ENCODE data around the gene GRAP2.

GRAP2 gene

DNA sequence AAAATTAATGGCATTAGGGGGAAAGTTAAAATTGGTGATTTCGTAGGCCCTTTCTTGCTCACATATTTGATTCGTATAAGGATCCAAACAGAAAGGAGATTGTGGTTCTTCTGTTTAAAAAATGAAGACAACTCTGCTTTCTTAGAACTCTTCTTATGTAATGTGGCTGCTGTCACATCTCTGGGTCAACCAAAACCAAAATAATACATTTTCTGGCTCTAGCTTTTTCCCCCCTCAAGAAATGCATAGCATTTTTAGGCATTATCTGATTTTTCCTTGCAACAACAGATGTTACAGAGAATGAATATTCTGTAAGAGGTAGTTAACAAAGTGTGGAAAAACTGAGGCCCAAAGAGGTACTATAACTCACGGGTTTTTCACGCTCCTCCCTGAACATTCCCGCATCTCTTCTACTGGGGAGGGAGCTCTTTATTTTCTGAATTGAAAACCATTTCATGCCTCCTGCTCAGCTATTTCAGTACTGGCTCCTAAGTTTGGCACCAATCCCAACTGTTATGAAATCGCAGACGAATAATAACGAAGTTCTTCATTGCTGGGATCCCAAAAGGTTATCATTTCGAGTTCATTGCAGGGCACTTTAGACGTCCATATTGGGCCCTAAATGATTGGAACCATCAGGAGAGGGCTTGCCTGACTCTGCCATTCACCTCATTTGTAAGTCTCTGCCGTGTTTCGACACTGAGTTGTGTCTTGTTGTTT is 17.1 kb downstream of the GRAP2 start:
- H3K36me3 ChIP-seq (replicated peaks; ENCODE audit: insufficient read depth, low read length), result no peaks in the 10 kb centered on the region
- no peaks in the 10 kb centered on the region for H3K9me2 ChIP-seq (replicated peaks; ENCODE audit: insufficient read depth, low read length)
- H3K4me3 ChIP-seq (ENCODE audit: low read length), result no peak overlapping the region
- no peaks in the 10 kb centered on the region for H3K9me3 ChIP-seq (replicated peaks; ENCODE audit: insufficient read depth, low read length)
- TF ChIP-seq EZH2 (optimal IDR thresholded peaks at IDR 0.05; ENCODE audit: low read depth, low read length), result no peak
- no peak overlapping the region for H3K9ac ChIP-seq (ENCODE audit: low read length)
- H3K79me2 ChIP-seq (ENCODE audit: low read length), result no peaks in the 10 kb centered on the region
- no peaks in the 10 kb centered on the region for H4K20me1 ChIP-seq (ENCODE audit: insufficient read depth, low read length)
- no peak overlapping the region for H3K27ac ChIP-seq (ENCODE audit: low read length)
- DNase-seq, result no peak
- no peak overlapping the region for H3K4me2 ChIP-seq (ENCODE audit: low read depth, low read length)
- H3F3A ChIP-seq (ENCODE audit: insufficient read depth, low read length), result no peaks in the 10 kb centered on the region
- H2AFZ ChIP-seq (ENCODE audit: low read length), result no peak overlapping the region
- no peaks in the 10 kb centered on the region for H3K27me3 ChIP-seq (replicated peaks; ENCODE audit: insufficient read depth, low read length)
- no peaks in the 10 kb centered on the region for H3K4me1 ChIP-seq (ENCODE audit: low read length)

DNA sequence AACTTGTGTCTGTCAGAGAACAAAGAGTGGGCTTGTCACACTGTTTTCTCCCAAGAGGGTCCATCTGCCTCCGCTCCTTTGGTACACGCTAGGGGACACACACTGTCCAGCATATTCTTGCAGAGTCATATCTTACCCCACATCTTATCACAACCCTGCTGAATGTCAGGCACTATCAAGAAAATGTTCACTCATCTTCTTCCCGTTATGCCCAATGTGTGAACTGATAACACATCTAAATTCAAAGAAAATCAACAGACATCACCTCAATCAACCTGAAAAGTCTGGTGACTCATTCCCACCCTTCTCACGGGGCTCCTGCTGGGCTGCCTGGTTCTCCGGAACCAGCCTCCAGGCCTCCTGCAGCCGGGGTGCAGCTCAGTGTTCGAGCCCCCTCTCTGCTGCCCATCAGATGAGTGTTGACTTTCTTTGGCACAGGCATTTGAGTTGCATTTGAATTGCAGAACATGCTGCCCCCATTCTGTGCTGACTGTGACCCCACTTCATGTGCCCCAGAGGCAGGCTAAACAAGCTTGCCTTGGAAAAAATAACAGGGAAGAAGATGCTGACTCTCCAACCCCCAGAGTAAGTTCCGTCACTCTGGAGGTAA is 19.4 kb downstream of the GRAP2 start:
- H3K27ac ChIP-seq (ENCODE audit: low read length), result no peak overlapping the region
- no peaks in the 10 kb centered on the region for H3K79me2 ChIP-seq (ENCODE audit: low read length)
- no peak overlapping the region for H3K4me2 ChIP-seq (ENCODE audit: low read depth, low read length)
- no peaks in the 10 kb centered on the region for H3K4me1 ChIP-seq (ENCODE audit: low read length)
- H3K9me3 ChIP-seq (replicated peaks; ENCODE audit: insufficient read depth, low read length), result no peaks in the 10 kb centered on the region
- DNase-seq, result no peak
- no peaks in the 10 kb centered on the region for H3K27me3 ChIP-seq (replicated peaks; ENCODE audit: insufficient read depth, low read length)
- no peak overlapping the region for H3K4me3 ChIP-seq (ENCODE audit: low read length)
- H3K9ac ChIP-seq (ENCODE audit: low read length), result no peak overlapping the region
- H3K9me2 ChIP-seq (replicated peaks; ENCODE audit: insufficient read depth, low read length), result no peaks in the 10 kb centered on the region
- no peaks in the 10 kb centered on the region for H3F3A ChIP-seq (ENCODE audit: insufficient read depth, low read length)
- H3K36me3 ChIP-seq (replicated peaks; ENCODE audit: insufficient read depth, low read length), result no peaks in the 10 kb centered on the region
- H4K20me1 ChIP-seq (ENCODE audit: insufficient read depth, low read length), result no peaks in the 10 kb centered on the region
- TF ChIP-seq, protein P1, sequence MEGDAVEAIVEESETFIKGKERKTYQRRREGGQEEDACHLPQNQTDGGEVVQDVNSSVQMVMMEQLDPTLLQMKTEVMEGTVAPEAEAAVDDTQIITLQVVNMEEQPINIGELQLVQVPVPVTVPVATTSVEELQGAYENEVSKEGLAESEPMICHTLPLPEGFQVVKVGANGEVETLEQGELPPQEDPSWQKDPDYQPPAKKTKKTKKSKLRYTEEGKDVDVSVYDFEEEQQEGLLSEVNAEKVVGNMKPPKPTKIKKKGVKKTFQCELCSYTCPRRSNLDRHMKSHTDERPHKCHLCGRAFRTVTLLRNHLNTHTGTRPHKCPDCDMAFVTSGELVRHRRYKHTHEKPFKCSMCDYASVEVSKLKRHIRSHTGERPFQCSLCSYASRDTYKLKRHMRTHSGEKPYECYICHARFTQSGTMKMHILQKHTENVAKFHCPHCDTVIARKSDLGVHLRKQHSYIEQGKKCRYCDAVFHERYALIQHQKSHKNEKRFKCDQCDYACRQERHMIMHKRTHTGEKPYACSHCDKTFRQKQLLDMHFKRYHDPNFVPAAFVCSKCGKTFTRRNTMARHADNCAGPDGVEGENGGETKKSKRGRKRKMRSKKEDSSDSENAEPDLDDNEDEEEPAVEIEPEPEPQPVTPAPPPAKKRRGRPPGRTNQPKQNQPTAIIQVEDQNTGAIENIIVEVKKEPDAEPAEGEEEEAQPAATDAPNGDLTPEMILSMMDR (IDR thresholded peaks at IDR 0.05; ENCODE audit: low read length), result no peak
- TF ChIP-seq EZH2 (optimal IDR thresholded peaks at IDR 0.05; ENCODE audit: low read depth, low read length), result no peak
- H2AFZ ChIP-seq (ENCODE audit: low read length), result no peak overlapping the region

DNA sequence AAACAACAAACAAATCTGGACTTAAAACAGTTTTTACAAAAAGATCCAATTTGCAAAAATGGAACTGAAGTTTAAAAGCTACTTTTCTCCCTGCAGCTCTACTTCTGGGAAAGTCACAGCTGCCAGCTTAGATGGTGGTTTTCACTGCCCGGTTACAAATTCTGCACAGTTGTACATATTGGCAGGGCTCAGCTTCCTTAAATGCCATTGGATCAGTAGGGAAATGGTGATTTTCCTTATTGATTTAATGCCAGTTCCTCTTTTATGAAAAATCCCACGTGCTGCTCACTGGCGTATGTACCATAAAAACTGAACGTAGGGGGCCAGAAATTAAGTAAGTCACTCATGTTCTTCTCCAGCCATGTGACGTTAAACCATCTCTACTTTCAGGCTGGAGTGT is 22.8 kb downstream of the GRAP2 start:
- no peak overlapping the region for H3K9ac ChIP-seq (ENCODE audit: low read length)
- no peak overlapping the region for H3K4me3 ChIP-seq (ENCODE audit: low read length)
- no peaks in the 10 kb centered on the region for H3K27me3 ChIP-seq (replicated peaks; ENCODE audit: insufficient read depth, low read length)
- H3K36me3 ChIP-seq (replicated peaks; ENCODE audit: insufficient read depth, low read length), result no peaks in the 10 kb centered on the region
- H3K4me1 ChIP-seq (ENCODE audit: low read length), result no peaks in the 10 kb centered on the region
- no peaks in the 10 kb centered on the region for H3K9me2 ChIP-seq (replicated peaks; ENCODE audit: insufficient read depth, low read length)
- H3K4me2 ChIP-seq (ENCODE audit: low read depth, low read length), result no peak overlapping the region
- no peaks in the 10 kb centered on the region for H4K20me1 ChIP-seq (ENCODE audit: insufficient read depth, low read length)
- no peaks in the 10 kb centered on the region for H3F3A ChIP-seq (ENCODE audit: insufficient read depth, low read length)
- H2AFZ ChIP-seq (ENCODE audit: low read length), result no peak overlapping the region
- TF ChIP-seq, protein P1 (IDR thresholded peaks at IDR 0.05; ENCODE audit: low read length), result no peak
- TF ChIP-seq EZH2 (optimal IDR thresholded peaks at IDR 0.05; ENCODE audit: low read depth, low read length), result no peak
- no peak for TF ChIP-seq EZH2phosphoT487 (IDR thresholded peaks at IDR 0.05; ENCODE audit: low read length)
- H3K9me3 ChIP-seq (replicated peaks; ENCODE audit: insufficient read depth, low read length), result no peaks in the 10 kb centered on the region
- no peaks in the 10 kb centered on the region for H3K79me2 ChIP-seq (ENCODE audit: low read length)
- DNase-seq, result no peak
- no peak overlapping the region for H3K27ac ChIP-seq (ENCODE audit: low read length)

DNA sequence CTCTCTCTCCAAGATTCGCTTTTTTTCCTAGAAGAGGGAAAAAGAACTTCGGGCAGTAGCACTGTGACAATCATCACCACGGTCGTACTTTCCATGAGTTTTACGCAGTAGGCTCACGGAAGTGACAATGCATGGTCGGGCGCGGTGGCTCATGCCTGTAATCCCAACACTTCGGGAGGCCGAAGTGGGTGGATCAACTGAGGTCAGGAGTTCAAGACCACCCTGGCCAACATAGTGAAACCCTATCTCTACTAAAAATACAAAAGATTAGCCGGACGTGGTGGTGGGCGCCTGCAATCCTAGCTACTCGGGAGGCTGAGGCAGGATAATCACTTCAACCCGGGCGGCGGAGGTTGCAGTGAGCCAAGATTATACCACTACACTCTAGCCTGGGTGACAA is 23.4 kb downstream of the GRAP2 start:
- TF ChIP-seq EZH2phosphoT487 (IDR thresholded peaks at IDR 0.05; ENCODE audit: low read length) (no peak), EZH2 (optimal IDR thresholded peaks at IDR 0.05; ENCODE audit: low read depth, low read length) (no peak)
- TF ChIP-seq, protein P1 (IDR thresholded peaks at IDR 0.05; ENCODE audit: low read length), result no peak
- H3K27ac ChIP-seq (ENCODE audit: low read length), result no peak overlapping the region
- no peaks in the 10 kb centered on the region for H3K27me3 ChIP-seq (replicated peaks; ENCODE audit: insufficient read depth, low read length)
- DNase-seq, result no peak
- H3K4me2 ChIP-seq (ENCODE audit: low read depth, low read length), result no peak overlapping the region
- no peaks in the 10 kb centered on the region for H3K79me2 ChIP-seq (ENCODE audit: low read length)
- H3K9ac ChIP-seq (ENCODE audit: low read length), result no peak overlapping the region
- H3K4me3 ChIP-seq (ENCODE audit: low read length), result no peak overlapping the region
- no peaks in the 10 kb centered on the region for H3K4me1 ChIP-seq (ENCODE audit: low read length)
- H2AFZ ChIP-seq (ENCODE audit: low read length), result no peak overlapping the region
- no peaks in the 10 kb centered on the region for H4K20me1 ChIP-seq (ENCODE audit: insufficient read depth, low read length)
- no peaks in the 10 kb centered on the region for H3K36me3 ChIP-seq (replicated peaks; ENCODE audit: insufficient read depth, low read length)
- no peaks in the 10 kb centered on the region for H3K9me3 ChIP-seq (replicated peaks; ENCODE audit: insufficient read depth, low read length)
- H3F3A ChIP-seq (ENCODE audit: insufficient read depth, low read length), result no peaks in the 10 kb centered on the region
- H3K9me2 ChIP-seq (replicated peaks; ENCODE audit: insufficient read depth, low read length), result no peaks in the 10 kb centered on the region
